ENCODE results near the gene DVL3. TPM values are rescaled to one million over a fixed set of nuclear protein-coding genes. Genes with fewer than 3 reads are reported as not detected.
A peak's percentile ranks its signal among the peaks of the same experiment; 100 is the strongest.

DVL3 gene
- total RNA-seq, 3 donors from 2014 or later, result 35.7 to 40.2 (median 36.1) TPM

- H3K27me3 ChIP-seq, result no peaks in the 10 kb centered on the region
- no peak overlapping the region for H3K4me3 ChIP-seq
- no peak for TF ChIP-seq POLR2AphosphoS5 (IDR thresholded peaks at IDR 0.05)
- no peak for TF ChIP-seq POLR2A (IDR thresholded peaks at IDR 0.05)
- TF ChIP-seq CTCF (IDR thresholded peaks at IDR 0.05), result no peak
- no peak for DNase-seq (ENCODE audit: low spot score in 2 of 2)
- intact Hi-C loops (cut with DNase I; ENCODE audit: low total_unique reads), result loop anchor here (10.0 kb wide), 1 partner anchor 61 kb away; the partner anchor contains the start of genes ALG3 and EEF1AKMT4
- no peak overlapping the region for H3K27ac ChIP-seq
- peaks cover 19% of the 10 kb centered on the region for H3K36me3 ChIP-seq
- H3K4me1 ChIP-seq, result peaks cover 0 to 18% of the 10 kb centered on the region in 2 donors
- no peaks in the 10 kb centered on the region for H3K9me3 ChIP-seq
These were observed 28.5 kb downstream of the DVL3 start for GRCh38 chr3:184183679-184184078.

GRCh38 chr3:184184546-184185230 is 29.5 kb downstream of the DVL3 start:
- no peak for TF ChIP-seq POLR2A (IDR thresholded peaks at IDR 0.05)
- TF ChIP-seq POLR2AphosphoS5 (IDR thresholded peaks at IDR 0.05), result no peak
- TF ChIP-seq CTCF (IDR thresholded peaks at IDR 0.05), result no peak
- Histone ChIP-seq H3K27me3 (no peaks in the 10 kb centered on the region), H3K4me3 (no peak overlapping the region), H3K9me3 (no peaks in the 10 kb centered on the region), H3K4me1 (peaks cover 0 to 18% of the 10 kb centered on the region in 2 donors), H3K36me3 (peaks cover 19% of the 10 kb centered on the region), H3K27ac (peak overlapping the region in 1 of 2 donors; percentile 91)
- intact Hi-C loops (cut with DNase I; ENCODE audit: low total_unique reads), result loop anchor here (10.0 kb wide), 1 partner anchor 60 kb away; the partner anchor contains the start of genes ALG3 and EEF1AKMT4
- DNase-seq (ENCODE audit: low spot score in 2 of 2), result no peak

GRCh38 chr3:184185461-184186183 is 30.4 kb downstream of the DVL3 start:
- peaks cover 0 to 18% of the 10 kb centered on the region in 2 donors for H3K4me1 ChIP-seq
- TF ChIP-seq CTCF (IDR thresholded peaks at IDR 0.05) (no peak), POLR2AphosphoS5 (IDR thresholded peaks at IDR 0.05) (peak in 1 of 3 donors; percentile 31), POLR2A (IDR thresholded peaks at IDR 0.05) (no peak)
- peak overlapping the region; percentile 88 to 91 for H3K27ac ChIP-seq
- H3K27me3 ChIP-seq, result no peaks in the 10 kb centered on the region
- intact Hi-C loops (cut with DNase I; ENCODE audit: low total_unique reads), result loop anchor here (10.0 kb wide), 1 partner anchor 59 kb away; the partner anchor contains the start of genes ALG3 and EEF1AKMT4
- H3K4me3 ChIP-seq, result peak overlapping the region; percentile 93 to 96 (median 94)
- H3K36me3 ChIP-seq, result peaks cover 13% of the 10 kb centered on the region
- peak; percentile 99 for DNase-seq (ENCODE audit: low spot score in 2 of 2)
- no peaks in the 10 kb centered on the region for H3K9me3 ChIP-seq

- no peak for DNase-seq (ENCODE audit: low spot score in 2 of 2)
- TF ChIP-seq POLR2AphosphoS5 (IDR thresholded peaks at IDR 0.05), result peak; percentile 52 to 82 (median 73)
- no peak for TF ChIP-seq CTCF (IDR thresholded peaks at IDR 0.05)
- TF ChIP-seq POLR2A (IDR thresholded peaks at IDR 0.05), result peak; percentile 71
- Histone ChIP-seq H3K9me3 (no peaks in the 10 kb centered on the region), H3K27me3 (no peaks in the 10 kb centered on the region), H3K36me3 (peaks cover 8% of the 10 kb centered on the region), H3K27ac (peak within 1 kb of the TSS; percentile 88 to 91), H3K4me1 (peaks cover 0 to 18% of the 10 kb centered on the region in 2 donors), H3K4me3 (peak within 1 kb of the TSS; percentile 93 to 96 (median 94))
- intact Hi-C loops (cut with DNase I; ENCODE audit: low total_unique reads), result loop anchor here (10.0 kb wide), 1 partner anchor 58 kb away; the partner anchor contains the start of genes ALG3 and EEF1AKMT4
These were observed 31.2 kb downstream of the DVL3 start, which contains the start of gene ABCF3 for GRCh38 chr3:184186184-184186901. Gene ABCF3, plus strand, starts transcription at chr3:184186199. Its CDS starts 9 bp downstream, at chr3:184186208.

Data from breast epithelium (tissue), 4 donors.